HEK293 (cell line): ENCODE measurements around the gene NLGN1.
A peak's percentile ranks its signal among the peaks of the same experiment; 100 is the strongest.

Source experiments
- CTCF ChIP-seq: fragments of 450-650 bp; formaldehyde crosslinking; IDR thresholded peaks from 2 replicates; pipeline ENCODE4 v1.5.1; 2016; ENCODE audit warnings: missing biosample characterization, missing genetic modification characterization
- HOXA7 ChIP-seq: sonication (generic); formaldehyde crosslinking; IDR thresholded peaks from 2 replicates; pipeline ENCODE4 v1.8.1; 2022; ENCODE audit warnings: missing genetic modification reagents, borderline replicate concordance
- HOXD13 ChIP-seq: sonication (generic); formaldehyde crosslinking; IDR thresholded peaks from 2 replicates; pipeline ENCODE4 v1.8.0; 2022; ENCODE audit warnings: missing genetic modification reagents, borderline replicate concordance
- KLF16 ChIP-seq: fragments of 450-650 bp; formaldehyde crosslinking; IDR thresholded peaks from 2 replicates; pipeline ENCODE4 v1.5.1; 2017; ENCODE audit warnings: missing biosample characterization, missing genetic modification characterization
- KLF8 ChIP-seq: fragments of 450-650 bp; formaldehyde crosslinking; IDR thresholded peaks from 2 replicates; pipeline ENCODE4 v1.5.1; 2016; ENCODE audit warnings: missing biosample characterization, missing genetic modification characterization
- REST ChIP-seq: fragments of 450-650 bp; formaldehyde crosslinking; IDR thresholded peaks from 2 replicates; pipeline ENCODE4 v1.5.1; 2016; ENCODE audit warnings: missing biosample characterization, missing genetic modification characterization
- YY1 ChIP-seq: fragments of 450-650 bp; formaldehyde crosslinking; IDR thresholded peaks from 2 replicates; pipeline ENCODE4 v1.5.1; 2018; ENCODE audit warnings: missing biosample characterization, missing genetic modification characterization
- ZBTB10 ChIP-seq: fragments of 450-650 bp; formaldehyde crosslinking; IDR thresholded peaks from 2 replicates; pipeline ENCODE4 v1.5.1; 2016; ENCODE audit warnings: missing biosample characterization, missing genetic modification characterization
- ZEB2 ChIP-seq: fragments of 450-650 bp; formaldehyde crosslinking; IDR thresholded peaks from 2 replicates; pipeline ENCODE4 v1.5.1; 2016; ENCODE audit warnings: missing biosample characterization, missing genetic modification characterization
- ZNF121 ChIP-seq: fragments of 450-650 bp; formaldehyde crosslinking; IDR thresholded peaks from 2 replicates; pipeline ENCODE4 v1.5.1; 2016; ENCODE audit warnings: missing biosample characterization, missing genetic modification characterization
- ZNF138 ChIP-seq: fragments of 450-650 bp; formaldehyde crosslinking; IDR thresholded peaks from 2 replicates; pipeline ENCODE4 v1.5.1; 2016; ENCODE audit warnings: missing biosample characterization, missing genetic modification characterization, borderline replicate concordance
- ZNF24 ChIP-seq: fragments of 450-650 bp; formaldehyde crosslinking; IDR thresholded peaks from 2 replicates; pipeline ENCODE4 v1.5.1; 2016; ENCODE audit warnings: missing biosample characterization, missing genetic modification characterization
- ZNF274 ChIP-seq, 2 experiments: fragments of 200-500 bp in 1 of 2; fragments of 450-650 bp in 1 of 2; sonication (Bioruptor generic) in 1 of 2; formaldehyde crosslinking in 1 of 2; IDR thresholded peaks; 2 replicates each; pipeline versions ENCODE4 v1.5.1 to v1.6.1; 2014 to 2016; ENCODE audit warnings: borderline replicate concordance in 1 of 2, inconsistent platforms in 1 of 2, low read length in 1 of 2, missing biosample characterization in 1 of 2, missing genetic modification characterization in 1 of 2

DNA sequence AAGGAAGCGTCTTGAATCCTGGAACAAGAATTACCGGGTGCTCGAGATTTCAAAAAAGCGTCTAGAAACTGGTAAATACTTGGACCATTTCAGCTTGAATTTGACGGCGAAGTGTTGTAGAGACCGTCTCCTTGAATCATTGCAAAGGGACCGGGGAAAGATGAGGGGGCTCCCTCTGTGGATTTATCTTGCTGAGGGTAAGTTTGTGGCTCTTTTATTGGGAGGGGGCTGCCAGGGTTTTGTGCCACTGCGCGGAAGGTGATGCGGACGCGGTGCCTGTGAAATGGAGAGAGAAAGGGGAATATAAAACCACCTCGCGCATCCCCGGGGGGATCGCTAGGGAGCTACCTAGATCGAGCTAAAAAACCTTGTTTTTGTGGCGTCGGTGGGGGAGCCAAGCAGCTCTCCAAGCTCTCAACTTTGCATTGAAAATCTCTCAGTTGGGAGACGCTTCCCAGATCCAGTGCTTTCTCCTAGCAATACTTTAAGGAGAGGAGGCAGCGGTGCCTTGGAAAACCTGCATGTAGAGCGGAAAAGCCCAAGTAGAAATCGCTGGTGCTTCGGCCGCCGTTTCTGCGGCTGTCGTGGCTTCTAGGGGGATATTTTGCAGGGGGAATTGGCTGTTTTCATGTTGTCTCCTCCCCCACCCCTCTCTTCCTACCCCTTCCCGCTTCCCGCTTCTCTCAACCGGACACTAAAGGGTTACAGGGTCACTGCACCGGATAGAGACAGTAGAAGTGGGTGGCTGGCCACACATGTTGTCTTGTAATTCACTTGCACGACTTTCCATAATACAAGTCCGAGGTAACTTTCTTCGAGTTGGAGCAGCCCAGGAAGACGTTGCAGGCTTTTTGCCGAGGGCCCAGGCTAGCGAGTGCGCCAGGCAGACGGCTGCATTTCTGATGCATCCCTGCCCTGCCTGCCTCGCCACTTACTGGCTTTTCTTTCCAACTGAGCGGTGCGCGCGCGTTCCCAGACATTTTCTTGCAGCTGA is 187.6 kb downstream of the NLGN1 start:
- TF ChIP-seq KLF16 (no peak), ZNF121 (tag by site-specific recombination) (no peak), ZNF274 (IDR thresholded peaks at IDR 0.05; ENCODE audit: low read length) (no peak), ZNF274 (tag by site-specific recombination; IDR thresholded peaks at IDR 0.05; ENCODE audit: borderline replicate concordance) (no peak), ZNF138 (no peak), REST (peak; percentile 24; the same call in 1 of the 2 replicates), HOXD13 (CRISPR knock-in tag) (no peak), CTCF (tag by site-specific recombination) (no peak), ZBTB10 (tag by site-specific recombination) (no peak), ZEB2 (tag by site-specific recombination) (no peak), KLF8 (tag by site-specific recombination) (no peak), HOXA7 (CRISPR knock-in tag) (no peak), YY1 (no peak), ZNF24 (no peak)
